ENCODE data around the gene ARHGAP35.
"Not testable (repeated sequence)": the region's sequence is repeated elsewhere in the genome, so short reads cannot be mapped to it uniquely, and the experiment has no call there.

Gene ARHGAP35

DNA sequence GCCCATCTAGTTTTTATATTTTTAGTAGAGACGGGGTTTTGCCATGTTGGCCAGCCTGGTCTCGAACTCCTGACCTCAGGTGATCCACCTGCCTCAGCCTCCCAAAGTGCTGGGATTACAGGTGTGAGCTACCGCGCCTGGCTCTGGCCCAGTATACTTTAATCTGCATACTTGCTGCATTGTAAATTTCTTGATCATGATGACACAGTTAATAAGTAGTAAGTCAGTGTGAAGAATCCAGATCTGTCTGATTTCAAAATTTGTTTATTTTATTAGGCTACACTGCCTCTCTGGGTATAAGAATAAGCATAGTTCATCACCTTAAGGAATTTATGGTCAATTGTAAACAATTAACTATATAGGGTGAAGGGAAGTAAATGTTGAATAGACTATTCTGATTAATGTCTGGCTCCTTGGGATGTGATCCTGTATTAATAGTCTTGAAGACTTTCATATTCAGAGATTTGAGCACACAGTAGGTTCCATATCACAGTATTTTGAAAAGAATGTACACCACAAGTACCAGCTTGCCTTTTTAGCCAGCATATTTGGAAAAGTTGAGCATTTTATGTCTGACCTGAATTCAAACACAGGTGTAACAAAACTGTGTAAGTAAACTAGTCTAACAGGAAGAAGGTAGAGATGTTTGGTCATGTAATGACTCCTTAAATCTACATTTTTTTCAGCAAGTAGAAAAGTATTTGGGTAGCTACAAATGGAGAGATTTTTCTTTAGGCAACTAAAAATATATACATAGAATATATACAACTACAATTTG, 7.4 kb downstream of the ARHGAP35 start:
- no peak for DNase-seq (ENCODE audit: low read depth in 2 of 2)

DNA sequence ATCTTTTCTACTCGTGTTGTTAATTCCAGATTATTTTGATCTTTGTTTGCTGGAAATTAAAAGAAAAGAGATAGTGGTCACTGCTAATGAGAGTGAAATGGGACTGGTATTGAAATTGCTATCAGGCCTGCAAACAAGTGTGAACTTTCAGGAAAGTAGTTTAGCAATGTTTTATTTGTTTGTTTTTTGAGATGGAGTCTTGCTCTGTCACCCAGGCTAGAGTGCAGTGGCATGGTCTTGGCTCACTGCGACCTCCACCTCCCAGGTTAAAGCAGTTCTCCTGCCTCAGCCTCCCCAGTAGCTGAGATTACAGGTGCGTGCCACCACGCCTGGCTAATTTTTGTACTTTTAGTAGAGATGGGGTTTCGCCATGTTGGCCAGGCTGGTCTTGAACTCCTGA, 10.4 kb downstream of the ARHGAP35 start:
- not testable (repeated sequence) for DNase-seq (ENCODE audit: low read depth in 2 of 2)

DNA sequence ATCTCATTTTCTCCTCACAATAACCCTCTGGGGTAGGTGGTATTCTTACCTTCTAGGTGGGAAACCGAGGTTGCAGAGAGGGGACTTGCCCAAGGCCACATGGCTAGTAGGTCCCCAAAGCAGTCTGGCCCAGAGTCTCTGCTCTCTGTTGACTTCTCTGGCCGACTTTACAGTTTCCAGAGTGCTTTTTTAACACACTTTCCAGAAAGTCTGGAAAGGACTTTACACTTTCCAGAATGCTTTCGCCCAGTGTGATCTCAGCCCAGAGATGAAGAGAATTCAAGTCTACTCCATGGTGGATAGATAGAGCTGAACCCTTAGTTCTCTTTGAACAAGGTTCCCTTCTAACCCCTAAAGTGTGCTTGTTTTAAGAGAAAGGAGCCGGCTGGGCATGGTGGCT, 12.2 kb downstream of the ARHGAP35 start:
- DNase-seq (ENCODE audit: low read depth in 2 of 2) = no peak

DNA sequence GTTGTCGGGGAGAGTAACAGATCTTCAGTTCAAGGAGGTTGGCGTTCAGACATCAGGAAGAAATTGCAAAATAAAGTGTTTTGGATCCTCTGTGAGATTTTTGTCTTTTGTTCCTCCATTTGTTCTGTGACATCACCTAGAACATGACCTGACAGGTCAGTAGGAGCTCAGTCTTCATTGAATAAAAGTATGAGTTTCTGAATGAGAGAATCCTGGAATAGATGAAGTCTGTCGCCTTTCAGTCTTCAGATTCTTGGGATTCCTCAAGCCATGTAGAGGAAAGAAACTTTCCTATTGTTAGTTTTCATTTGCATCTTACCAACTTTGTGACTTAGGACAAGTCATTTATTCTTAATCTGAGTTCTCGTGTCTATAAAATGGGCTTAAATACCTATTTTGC, 14.4 kb downstream of the ARHGAP35 start:
- DNase-seq (ENCODE audit: low read depth in 2 of 2) = no peak

DNA sequence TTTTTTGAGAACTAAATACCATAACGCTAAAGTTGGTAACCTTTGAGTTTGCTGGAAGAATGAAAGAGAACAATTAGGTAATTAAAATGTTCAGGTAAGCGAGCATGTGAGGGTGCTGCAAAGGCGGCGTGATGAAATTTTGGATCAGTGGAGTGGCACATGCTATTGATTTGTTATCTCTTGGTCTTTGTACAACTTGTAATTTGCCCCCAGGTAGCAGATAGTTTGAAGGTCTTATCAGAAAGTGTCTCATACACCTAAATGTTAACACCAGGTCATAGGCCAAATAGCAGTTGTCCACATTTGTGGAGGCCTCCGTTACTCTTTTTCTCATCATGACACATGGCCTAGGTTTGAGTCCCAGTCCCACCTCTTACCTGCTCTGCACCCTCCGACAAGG, 14.9 kb downstream of the ARHGAP35 start:
- DNase-seq (ENCODE audit: low read depth in 2 of 2) = no peak

DNA sequence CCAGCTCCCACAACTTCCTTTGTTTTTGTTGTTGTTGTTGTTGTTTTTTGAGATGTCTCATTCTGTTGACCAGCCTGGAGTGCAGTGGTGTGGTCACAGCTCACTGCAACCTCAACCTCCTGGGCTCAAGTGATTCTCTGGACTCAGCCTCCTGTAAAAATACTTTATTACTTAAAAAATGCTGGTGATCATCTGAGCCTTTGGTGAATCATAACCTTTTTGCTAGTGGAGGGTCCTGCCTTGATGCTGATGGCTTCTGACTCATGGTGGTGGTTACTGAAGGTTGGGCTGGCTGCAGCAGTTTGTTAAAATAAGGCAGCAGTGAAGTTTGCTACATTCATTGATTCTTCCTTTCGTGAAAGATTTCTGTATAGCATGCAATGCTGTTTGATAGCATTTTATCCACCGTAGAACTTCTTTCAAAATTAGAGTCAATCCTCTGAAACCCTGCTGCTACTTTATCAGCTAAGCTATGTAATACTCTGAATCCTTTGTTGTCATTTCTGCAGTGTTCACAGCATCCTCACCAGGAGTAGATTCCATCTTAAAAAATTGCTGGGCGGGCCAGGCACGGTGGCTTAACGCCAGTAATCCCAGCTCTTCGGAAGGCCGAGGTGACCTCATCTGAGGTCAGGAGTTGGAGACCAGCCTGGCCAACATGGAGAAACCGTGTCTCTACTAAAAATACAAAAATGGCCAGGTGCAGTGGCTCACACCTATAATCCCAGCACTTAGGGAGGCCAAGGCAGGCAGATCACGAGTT, 18.0 kb downstream of the ARHGAP35 start:
- DNase-seq (ENCODE audit: low read depth in 2 of 2) = no peak

DNA sequence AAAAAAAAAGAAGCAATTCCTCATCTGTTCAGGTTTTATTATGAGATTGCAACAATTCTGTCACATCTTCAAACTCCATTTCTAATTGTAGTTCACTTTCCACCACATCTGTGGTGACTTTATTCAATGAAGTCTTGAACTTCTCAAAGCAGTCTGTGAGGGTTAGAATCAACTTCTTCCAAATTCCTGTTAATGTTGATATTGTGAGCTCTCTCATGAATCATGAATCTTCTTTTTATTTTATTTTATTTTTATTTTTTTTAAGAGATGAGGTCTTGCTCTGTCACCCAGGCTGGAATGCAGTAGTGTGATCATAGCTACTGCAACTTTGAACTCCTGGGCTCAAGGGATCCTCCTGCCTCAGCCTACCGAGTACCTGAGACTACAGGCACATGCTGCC, 19.6 kb downstream of the ARHGAP35 start:
- DNase-seq (ENCODE audit: low read depth in 2 of 2) = no peak

DNA sequence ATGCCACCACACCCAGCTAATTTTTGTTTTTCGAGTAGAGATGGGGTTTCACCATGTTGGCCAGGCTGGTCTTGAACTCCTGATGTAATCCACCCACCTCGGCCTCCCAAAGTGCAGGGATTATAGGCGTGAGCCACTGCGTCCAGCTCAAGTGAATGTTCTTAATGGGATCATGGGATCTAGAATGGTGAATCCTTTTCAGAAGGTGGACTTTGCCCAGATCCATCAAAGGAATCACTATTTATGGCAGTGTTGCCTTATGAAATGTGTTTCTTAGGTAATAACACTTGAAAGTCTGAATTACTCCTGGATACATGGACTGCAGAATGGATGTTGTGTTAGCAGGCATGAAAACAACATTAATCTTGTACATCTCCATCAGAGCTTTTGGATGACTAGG, 20.3 kb downstream of the ARHGAP35 start:
- DNase-seq (ENCODE audit: low read depth in 2 of 2) = no peak

DNA sequence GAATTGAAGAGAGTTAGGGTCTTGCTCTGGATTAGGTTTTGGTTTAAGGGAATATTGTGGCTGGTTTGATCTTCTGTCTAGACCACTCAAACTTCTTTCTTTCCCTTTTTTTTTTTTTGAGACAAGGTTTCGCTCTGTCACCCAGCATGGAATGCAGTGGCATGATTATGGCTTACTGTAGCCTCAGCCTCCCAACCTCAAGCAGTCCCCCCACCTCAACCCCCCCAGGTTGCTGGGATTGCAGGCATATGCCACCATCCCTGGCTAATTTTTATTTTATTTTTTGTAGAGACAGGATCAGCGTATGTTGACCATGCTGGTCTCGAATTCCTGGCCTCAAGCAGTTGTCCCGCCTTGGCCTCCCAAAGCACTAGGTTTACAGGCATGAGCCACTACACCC, 21.2 kb downstream of the ARHGAP35 start:
- no peak for DNase-seq (ENCODE audit: low read depth in 2 of 2)

DNA sequence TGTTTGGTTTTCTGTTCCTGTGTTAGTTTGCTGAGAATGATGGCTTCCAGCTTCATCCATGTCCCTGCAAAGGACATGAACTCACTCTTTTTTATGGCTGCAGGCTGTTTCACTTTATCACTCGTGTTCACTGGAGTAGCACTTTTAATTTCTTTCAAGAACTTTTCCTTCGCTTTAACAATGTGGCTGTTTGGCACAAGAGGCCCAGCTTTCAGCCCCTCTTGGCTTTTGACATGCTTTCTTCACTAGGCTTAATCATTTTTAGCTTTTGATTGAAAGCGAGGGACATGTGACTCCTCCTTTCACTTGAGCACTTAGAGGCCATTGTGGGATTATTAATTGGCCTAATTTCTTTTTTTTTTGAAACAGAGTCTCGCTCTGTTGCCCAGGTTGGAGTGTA, 22.0 kb downstream of the ARHGAP35 start:
- DNase-seq (ENCODE audit: low read depth in 2 of 2) = not testable (repeated sequence)

DNA sequence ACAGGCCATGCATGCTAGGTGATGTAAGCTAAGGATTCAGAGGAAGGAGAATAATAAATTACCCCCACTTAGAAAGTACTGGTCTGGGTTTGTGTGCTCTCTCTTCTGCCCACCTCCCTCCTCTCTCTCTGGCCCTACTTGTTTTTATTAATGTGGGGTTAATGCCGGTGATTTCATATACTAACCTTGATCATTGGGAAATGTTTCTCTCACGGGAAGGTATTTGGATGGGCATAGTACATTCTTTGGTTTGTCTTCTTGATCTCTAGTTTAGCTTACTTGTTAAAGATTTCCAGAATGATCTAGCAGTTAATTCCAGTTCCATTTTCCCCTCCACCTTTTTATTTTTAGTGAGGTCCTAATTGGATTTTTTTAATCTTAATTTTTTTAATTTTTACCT, 24.6 kb downstream of the ARHGAP35 start:
- no peak for DNase-seq (ENCODE audit: low read depth in 2 of 2)

DNA sequence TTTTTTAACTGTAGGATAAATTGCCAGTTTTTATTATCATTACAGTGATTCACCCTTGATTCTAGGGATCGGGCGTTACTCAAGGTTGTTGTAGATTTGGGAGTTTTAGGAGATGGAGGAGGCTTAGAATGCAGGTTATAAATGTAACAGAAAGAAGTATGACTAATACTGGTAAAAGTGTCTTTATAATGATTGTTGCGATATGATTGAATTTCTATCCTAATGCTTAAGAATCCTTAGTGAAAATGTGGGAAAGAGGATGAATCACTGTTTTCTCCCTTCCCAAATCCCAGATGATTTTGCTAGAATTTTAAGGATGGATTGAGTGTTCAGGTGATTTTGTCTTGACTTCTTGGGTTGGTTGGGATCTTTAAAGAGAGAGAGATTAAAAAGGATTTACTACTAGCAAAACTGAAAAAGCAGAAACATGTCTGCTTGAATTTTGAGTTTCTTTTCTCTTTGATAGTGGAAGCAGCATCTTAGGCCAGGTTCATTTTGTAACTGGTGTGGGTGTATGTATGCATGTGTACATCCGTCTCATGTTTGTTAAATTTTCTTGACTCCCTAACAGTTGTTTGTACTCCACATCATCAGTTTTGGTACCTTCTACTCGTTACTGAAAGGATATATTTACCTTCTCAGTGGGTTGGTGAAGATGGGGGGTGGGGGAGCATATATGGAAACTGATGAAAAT, 25.9 kb downstream of the ARHGAP35 start:
- DNase-seq (ENCODE audit: low read depth in 2 of 2) = no peak

DNA sequence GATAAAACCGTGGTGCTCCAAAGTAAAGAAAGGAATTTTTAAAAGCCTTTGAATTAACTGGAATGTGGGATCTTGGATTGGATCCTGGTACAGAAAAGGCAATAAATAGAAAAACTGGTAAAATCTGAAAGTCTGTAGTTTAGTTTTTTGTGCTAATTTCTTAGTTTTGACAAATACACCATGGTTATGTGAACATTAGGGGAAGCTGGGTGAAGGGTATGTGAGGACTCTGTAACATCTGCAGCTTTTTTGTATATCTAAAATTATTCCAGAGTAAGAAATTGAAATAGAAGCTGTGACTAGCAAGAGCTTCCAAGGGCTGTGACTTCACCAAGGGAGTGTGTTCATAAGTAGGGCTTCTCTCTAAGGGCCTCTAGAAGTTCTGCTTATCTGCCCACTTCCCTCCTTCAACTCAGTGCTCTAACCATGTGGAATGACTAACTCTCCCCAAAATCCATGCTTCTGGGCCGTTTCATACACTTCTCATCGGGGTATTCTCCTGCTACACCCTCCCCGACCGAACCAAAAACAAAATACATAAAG, 26.5 kb downstream of the ARHGAP35 start:
- no peak for DNase-seq (ENCODE audit: low read depth in 2 of 2)

DNA sequence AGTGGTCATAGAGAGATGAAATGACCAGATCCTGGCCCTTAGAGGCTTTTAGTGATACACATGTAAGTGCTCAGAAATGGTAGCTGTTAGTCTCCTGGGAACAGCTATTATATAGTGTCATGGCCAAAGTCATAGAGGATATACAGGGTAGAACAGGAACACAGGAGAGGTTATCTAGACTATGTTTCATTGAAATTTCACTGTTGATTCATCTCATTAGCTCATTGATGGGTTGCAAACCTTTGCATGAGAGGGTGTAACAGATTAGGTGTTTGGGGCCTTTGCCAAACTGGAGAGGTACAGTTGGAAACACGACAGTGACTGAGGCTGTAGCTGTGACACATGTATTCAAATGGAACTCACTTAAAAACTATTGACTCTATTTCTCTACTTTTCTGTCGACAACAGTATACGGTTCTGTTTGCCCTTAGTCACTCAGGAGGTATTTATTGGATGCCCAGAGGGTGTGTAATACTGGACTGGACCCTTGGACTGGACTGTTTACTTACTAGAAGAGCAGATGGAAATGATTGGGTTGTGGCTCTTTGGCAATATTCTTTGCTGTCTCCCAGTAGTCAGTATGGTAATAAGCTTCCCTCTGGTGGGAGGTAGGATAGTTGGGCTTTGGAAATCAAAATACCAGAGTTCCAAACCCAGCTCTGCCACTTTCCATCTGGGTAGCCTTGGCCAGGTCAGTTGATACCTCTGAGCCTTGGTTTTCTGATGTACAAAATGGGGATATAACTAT, 29.8 kb downstream of the ARHGAP35 start:
- no peak for DNase-seq (ENCODE audit: low read depth in 2 of 2)

DNA sequence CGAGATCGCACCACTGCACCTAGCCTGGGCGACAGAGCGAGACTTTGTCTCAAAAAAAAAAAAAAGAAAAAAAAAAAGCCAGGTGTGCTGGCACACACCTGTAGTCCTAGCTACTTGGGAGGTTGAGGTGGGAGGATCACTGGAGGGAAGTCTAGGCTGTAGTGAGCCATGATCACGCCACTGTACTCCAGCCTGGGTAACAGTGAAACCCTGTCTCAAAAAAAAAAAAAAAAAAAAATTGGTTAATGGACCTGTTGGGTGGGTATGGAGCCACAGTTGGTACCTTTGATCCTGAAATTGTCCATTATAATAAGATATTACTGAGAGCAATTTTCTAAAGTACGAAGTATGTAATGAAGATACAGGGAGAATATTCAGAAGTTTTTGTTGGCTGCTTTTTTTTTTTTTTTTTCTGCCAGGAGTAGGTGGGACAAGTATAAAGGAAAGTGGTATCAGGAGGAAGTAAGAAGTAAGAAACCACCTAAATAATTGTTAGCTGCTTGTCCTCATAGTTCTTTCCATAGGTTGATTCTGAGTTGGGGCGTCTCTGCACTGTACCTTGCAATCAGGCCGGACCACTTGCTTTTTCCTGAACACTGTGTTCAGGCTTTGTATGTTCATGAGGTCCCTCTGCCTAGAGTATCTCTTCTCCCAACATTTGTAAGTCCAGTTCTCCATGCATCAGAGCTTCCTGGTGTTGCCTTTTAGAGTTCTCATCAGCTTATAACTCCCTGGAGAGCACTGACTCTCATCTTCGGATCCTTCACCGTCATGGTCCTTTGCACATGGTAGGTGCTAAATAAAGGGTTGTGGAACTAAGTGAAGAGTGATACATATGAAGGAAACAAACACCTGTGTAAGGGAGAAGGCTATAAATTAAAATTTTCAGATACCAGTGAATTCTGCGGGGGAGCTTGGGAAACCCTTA, 31.7 kb downstream of the ARHGAP35 start:
- no peak for DNase-seq (ENCODE audit: low read depth in 2 of 2)

DNA sequence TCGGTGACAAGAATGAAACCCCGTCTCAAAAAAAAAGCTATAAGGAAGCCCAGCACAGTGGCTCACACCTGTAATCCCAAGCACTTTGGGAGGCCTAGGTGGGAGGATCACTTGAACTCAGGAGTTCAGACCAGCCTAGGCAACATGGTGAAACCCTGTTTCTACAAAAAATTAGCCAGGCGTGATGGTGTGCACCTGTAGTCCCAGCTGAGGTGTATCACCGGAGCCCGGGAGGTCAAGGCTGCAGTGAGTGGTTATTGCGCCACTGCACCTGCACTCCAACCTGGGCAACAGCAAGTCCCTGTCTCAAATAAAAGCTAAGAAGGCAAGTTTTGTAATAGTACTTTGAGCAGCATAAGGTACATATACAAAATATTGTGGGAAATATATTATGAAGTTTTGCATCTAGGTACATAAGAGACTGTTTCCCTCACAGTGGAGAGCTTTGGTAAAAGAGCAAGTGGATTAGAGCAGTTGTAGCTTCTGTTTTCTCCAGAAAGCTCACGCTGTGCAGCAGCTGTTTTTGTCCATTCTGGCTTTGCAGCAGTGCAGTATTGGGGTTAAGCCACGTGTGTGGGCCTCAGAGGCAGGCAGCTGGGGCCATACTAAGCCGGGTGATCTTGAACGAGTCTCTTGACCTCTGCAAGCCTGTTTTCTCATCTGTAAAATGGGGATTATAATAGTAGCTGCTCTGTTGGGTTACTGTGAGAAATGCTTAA, 35.4 kb downstream of the ARHGAP35 start:
- DNase-seq (ENCODE audit: low read depth in 2 of 2) = no peak

DNA sequence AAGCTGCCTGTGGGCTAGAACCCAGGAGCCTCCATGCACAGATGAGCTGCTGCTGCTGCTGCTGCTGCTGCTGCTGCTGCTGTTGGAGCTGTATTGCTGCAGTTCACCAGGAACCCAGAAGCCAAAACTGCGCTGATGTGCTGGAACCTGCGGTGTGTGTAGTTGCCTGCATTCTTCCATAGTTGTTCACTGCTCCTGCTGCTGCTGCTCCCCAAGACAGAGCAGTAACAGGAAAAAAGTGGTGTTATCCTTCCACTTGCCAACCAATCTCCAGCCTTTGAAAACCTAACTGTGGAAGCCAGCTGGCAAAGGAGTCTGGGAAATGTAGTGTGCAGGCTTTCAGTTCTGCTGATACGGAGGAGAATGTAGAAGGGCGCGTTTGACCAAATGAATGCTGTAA, 37.9 kb downstream of the ARHGAP35 start:
- DNase-seq (ENCODE audit: low read depth in 2 of 2) = no peak

DNA sequence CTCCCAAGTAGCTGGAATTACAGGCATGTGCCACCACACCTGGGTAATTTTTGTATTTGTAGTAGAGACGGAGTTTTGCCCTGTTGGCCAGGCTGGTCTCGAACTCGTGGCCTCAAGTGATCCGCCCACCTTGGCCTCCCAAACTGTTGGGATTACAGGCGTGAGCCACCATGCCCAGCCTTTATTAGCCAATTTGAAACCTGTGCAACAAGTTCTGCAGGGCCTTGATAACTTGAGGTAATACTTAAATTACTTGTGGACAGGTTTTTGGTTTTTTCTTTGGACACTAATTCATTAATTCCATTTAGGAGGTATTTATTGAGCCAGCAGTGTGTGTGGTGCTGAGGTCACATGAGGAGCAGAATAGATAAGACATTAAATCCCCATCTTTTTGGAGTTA, 39.5 kb downstream of the ARHGAP35 start:
- DNase-seq (ENCODE audit: low read depth in 2 of 2) = no peak

DNA sequence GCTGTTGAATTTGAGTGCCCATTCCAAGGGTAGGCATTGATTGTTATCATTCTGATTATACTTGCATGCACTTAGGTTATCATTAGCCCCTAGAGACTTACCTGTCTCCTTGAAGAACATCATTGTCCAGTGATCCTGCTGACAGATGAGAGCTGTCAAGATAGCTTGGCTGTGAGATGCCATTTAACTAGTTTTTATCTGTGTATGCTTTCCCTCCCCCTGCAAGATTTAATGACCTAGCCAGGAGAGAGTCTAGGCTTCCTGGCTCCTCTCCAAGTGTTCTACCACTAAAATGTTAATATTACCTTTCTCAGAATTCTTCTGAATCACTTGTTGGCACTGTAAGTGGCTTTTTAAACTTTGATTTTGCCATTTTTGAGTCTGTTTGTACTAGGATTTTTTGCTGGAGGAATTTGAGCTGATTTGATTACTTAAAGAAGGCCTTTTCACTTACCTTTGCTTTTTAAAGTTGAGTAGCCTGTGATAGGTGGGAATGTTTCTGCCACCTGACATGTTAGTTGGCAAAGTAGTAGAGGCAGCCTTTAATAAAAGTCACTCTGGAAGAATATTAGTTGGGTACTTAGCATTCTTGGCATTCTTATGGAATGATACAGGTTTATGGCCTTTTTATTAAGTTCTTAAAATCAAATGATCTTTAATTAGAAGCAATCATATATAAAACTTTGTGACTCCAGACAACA, 41.1 kb downstream of the ARHGAP35 start:
- DNase-seq (ENCODE audit: low read depth in 2 of 2) = no peak

Data from stimulated activated CD4-positive, alpha-beta T cell treated with anti-CD3 and anti-CD28 coated beads, Interleukin-15, amount 100 ng/mL, for 48 hours (primary cell).